Liver (tissue), 9 donors: ENCODE data around the gene PLA2R1. TPM values are rescaled to one million over a fixed set of nuclear protein-coding genes. Genes with fewer than 3 reads are reported as not detected.

ENCODE experiments used
- DNase-seq: peaks from one replicate; pipeline ENCODE4 v3.0.0-alpha.2; 2017; ENCODE audit warnings: low spot score
- H3K27ac ChIP-seq, 2 donors: one replicate each; pipeline ENCODE4 v1.7.0; 2013; ENCODE audit warnings: inconsistent platforms in 2 of 2, low read length in 2 of 2, control low read depth in 1 of 2, low read depth in 1 of 2, mild to moderate bottlenecking in 1 of 2
- H3K27me3 ChIP-seq, 4 donors: one replicate each; pipeline versions ENCODE4 v1.6.1 to v1.7.0; 2013; ENCODE audit warnings: low read length in 3 of 4, inconsistent platforms in 1 of 4, mild to moderate bottlenecking in 1 of 4, moderate library complexity in 1 of 4; ENCODE audit not compliant: control insufficient read depth in 4 of 4, insufficient read depth in 4 of 4
- H3K36me3 ChIP-seq, 4 donors: one replicate each; pipeline versions ENCODE4 v1.6.1 to v1.7.0; 2013; ENCODE audit warnings: low read length in 3 of 4, mild to moderate bottlenecking in 3 of 4, low read depth in 1 of 4, moderate library complexity in 1 of 4; ENCODE audit not compliant: control insufficient read depth in 4 of 4, insufficient read depth in 3 of 4
- H3K4me1 ChIP-seq, 4 donors: one replicate each; pipeline versions ENCODE4 v1.6.1 to v1.7.0; 2013; ENCODE audit warnings: low read length in 3 of 4, mild to moderate bottlenecking in 3 of 4, moderate library complexity in 1 of 4; ENCODE audit not compliant: control insufficient read depth in 4 of 4, insufficient read depth in 4 of 4
- H3K4me3 ChIP-seq, 3 donors: one replicate each; pipeline versions ENCODE4 v1.6.1 to v1.7.0; 2013; ENCODE audit warnings: low read length in 3 of 3, control low read depth in 1 of 3, low read depth in 1 of 3, mild to moderate bottlenecking in 1 of 3
- H3K9ac ChIP-seq, 2 donors: one replicate each; pipeline ENCODE4 v1.7.0; 2013; ENCODE audit warnings: low read length in 2 of 2, mild to moderate bottlenecking in 2 of 2, moderate library complexity in 2 of 2, control low read depth in 1 of 2, low read depth in 1 of 2
- H3K9me3 ChIP-seq, 4 donors: one replicate each; pipeline versions ENCODE4 v1.6.1 to v1.7.0; 2013; ENCODE audit warnings: low read length in 3 of 4; ENCODE audit not compliant: control insufficient read depth in 4 of 4
- ATF3 ChIP-seq: IDR thresholded peaks from 2 replicates; pipeline ENCODE4 v1.6.1; 2016; ENCODE audit warnings: antibody characterized with exemption
- CTCF ChIP-seq: fragments of 150-350 bp; IDR thresholded peaks from 2 replicates; pipeline ENCODE4 v1.5.1; 2017; ENCODE audit warnings: improper control_type of control experiment, low read depth, low read length; ENCODE audit not compliant: missing input control
- EGR1 ChIP-seq, 2 donors: IDR thresholded peaks; 2 replicates each; pipeline ENCODE4 v1.6.1; 2016 to 2018; ENCODE audit warnings: antibody characterized with exemption in 2 of 2, low read depth in 2 of 2
- FOXA1 ChIP-seq: IDR thresholded peaks from 2 replicates; pipeline ENCODE4 v1.6.1; 2016; ENCODE audit warnings: antibody characterized with exemption
- FOXA2 ChIP-seq: IDR thresholded peaks from 2 replicates; pipeline ENCODE4 v1.6.1; 2016; ENCODE audit warnings: antibody characterized with exemption
- HNF4A ChIP-seq, 2 donors: conservative IDR thresholded peaks; 2 replicates each; pipeline ENCODE4 v1.6.1; 2016; ENCODE audit warnings: antibody characterized with exemption in 2 of 2, mild to moderate bottlenecking in 2 of 2
- HNF4G ChIP-seq: IDR thresholded peaks from 2 replicates; pipeline ENCODE4 v1.6.1; 2016; ENCODE audit warnings: antibody characterized with exemption
- JUND ChIP-seq, 2 donors: IDR thresholded peaks; 2 replicates each; pipeline ENCODE4 v1.6.1; 2016; ENCODE audit warnings: antibody characterized with exemption in 2 of 2
- MAX ChIP-seq: IDR thresholded peaks from 2 replicates; pipeline ENCODE4 v1.6.1; 2016; ENCODE audit warnings: antibody characterized with exemption
- NR2F2 ChIP-seq: IDR thresholded peaks from 2 replicates; pipeline ENCODE4 v1.6.1; 2016; ENCODE audit warnings: antibody characterized with exemption
- RAD21 ChIP-seq, 2 donors: IDR thresholded peaks; 2 replicates each; pipeline ENCODE4 v1.6.1; 2016; ENCODE audit warnings: antibody characterized with exemption in 2 of 2, mild to moderate bottlenecking in 2 of 2
- REST ChIP-seq: IDR thresholded peaks from 2 replicates; pipeline ENCODE4 v1.6.1; 2016; ENCODE audit warnings: antibody characterized with exemption, mild to moderate bottlenecking
- RXRA ChIP-seq, 2 donors: IDR thresholded peaks; 2 replicates each; pipeline ENCODE4 v1.6.1; 2017 to 2018; ENCODE audit warnings: antibody characterized with exemption in 2 of 2, mild to moderate bottlenecking in 1 of 2
- SP1 ChIP-seq: IDR thresholded peaks from 2 replicates; pipeline ENCODE4 v1.6.1; 2018; ENCODE audit warnings: antibody characterized with exemption, mild to moderate bottlenecking
- TAF1 ChIP-seq: conservative IDR thresholded peaks from 2 replicates; pipeline ENCODE4 v1.6.1; 2016; ENCODE audit warnings: antibody characterized with exemption, mild to moderate bottlenecking
- ZBTB33 ChIP-seq: IDR thresholded peaks from 2 replicates; pipeline ENCODE4 v1.6.1; 2016; ENCODE audit warnings: antibody characterized with exemption
- WGBS: extraction: QIAGEN DNeasy Blood & Tissue Kit; methylation state at CpG from one replicate; pipeline ENCODE4 v1.1.7; 2013; 5-methylcytosine and 5-hydroxymethylcytosine counted together
- polyA plus RNA-seq, 2 donors: library from polyadenylated mRNA; stranded (reverse) in 1 of 2; unstranded in 1 of 2; fragments of 200-250 nt in 1 of 2; fragments of >200 nt in 1 of 2; fragmentation: Nextera tagmentation in 1 of 2; extraction: Ambion mirVana in 1 of 2; gene quantifications; one replicate each; pipeline versions ENCODE4 v1.2.1 to v1.2.3, GENCODE V29; 2013 to 2015
- total RNA-seq, 2 donors: library from RNA; depleted of rRNA; stranded (reverse); fragments of >200 nt; gene quantifications; one replicate each; pipeline ENCODE4 v1.2.3, GENCODE V29; 2014
- donor health status: healthy.
- donor health status: healthy.
- donor health status: healthy.
- donor health status: healthy.
- donor health status: healthy.

The PLA2R1 gene
- total and polyA plus RNA-seq, 4 donors: 0.61 to 2.3 (median 0.66) TPM

- Histone ChIP-seq H3K4me3 (no peak overlapping the region), H3K9ac (no peak overlapping the region), H3K4me1 (no peaks in the 10 kb centered on the region), H3K27ac (no peak overlapping the region), H3K36me3 (no peaks in the 10 kb centered on the region), H3K9me3 (no peaks in the 10 kb centered on the region), H3K27me3 (peaks cover 0 to 3% (median 0%) of the 10 kb centered on the region in 4 donors)
- TF ChIP-seq ATF3: no peak
- no peak for TF ChIP-seq SP1
- no peak for TF ChIP-seq CTCF
- no peak for TF ChIP-seq RAD21 (IDR thresholded peaks at IDR 0.05)
- TF ChIP-seq RXRA (IDR thresholded peaks at IDR 0.05): no peak
- no peak for TF ChIP-seq MAX
- TF ChIP-seq FOXA2: no peak
- TF ChIP-seq HNF4G: no peak
- TF ChIP-seq FOXA1: no peak
- no peak for DNase-seq
- 71% methylated on average over 3 of the region's 3 CpGs for WGBS
Observed at GRCh38 chr2:160051371-160051800, 11.0 kb downstream of the PLA2R1 start.

- DNase-seq: no peak
- Histone ChIP-seq H3K4me1 (no peaks in the 10 kb centered on the region), H3K9me3 (no peaks in the 10 kb centered on the region), H3K27me3 (peaks cover 0 to 3% (median 0%) of the 10 kb centered on the region in 4 donors), H3K9ac (no peak overlapping the region), H3K27ac (no peak overlapping the region), H3K36me3 (no peaks in the 10 kb centered on the region), H3K4me3 (no peak overlapping the region)
- WGBS: 81% methylated on average over 3 of the region's 3 CpGs
- no peak for TF ChIP-seq NR2F2
- no peak for TF ChIP-seq EGR1 (IDR thresholded peaks at IDR 0.05; ENCODE audit: low read depth in 2 of 2)
- TF ChIP-seq MAX: no peak
- no peak for TF ChIP-seq RXRA (IDR thresholded peaks at IDR 0.05)
- TF ChIP-seq REST: no peak
- TF ChIP-seq ZBTB33: no peak
- no peak for TF ChIP-seq TAF1
- no peak for TF ChIP-seq JUND (IDR thresholded peaks at IDR 0.05)
- no peak for TF ChIP-seq HNF4A (conservative IDR thresholded peaks at IDR 0.05)
- no peak for TF ChIP-seq FOXA2
- TF ChIP-seq CTCF: no peak
Observed at GRCh38 chr2:160050147-160050546, 12.3 kb downstream of the PLA2R1 start.
